Activated CD8-positive, alpha-beta memory T cell treated with anti-CD3 and anti-CD28 coated beads, Interleukin-2, amount 50 U/mL, for 24 hours (primary cell): ENCODE measurements around the gene TTC9.

ENCODE experiments used
- DNase-seq: peaks from one replicate; pipeline ENCODE4 v3.0.0-alpha.2; 2020; ENCODE audit errors: extremely low read depth

The TTC9 gene

GRCh38 chr14:70716483-70716882 lies 74.8 kb downstream of the TTC9 start:
- no peak for DNase-seq

GRCh38 chr14:70716958-70717357 lies 75.2 kb downstream of the TTC9 start:
- DNase-seq: no peak

- no peak for DNase-seq
These were observed 76.8 kb downstream of the TTC9 start for GRCh38 chr14:70718383-70719118.

- DNase-seq: no peak
These were observed 79.8 kb downstream of the TTC9 start for GRCh38 chr14:70721542-70721941.

- DNase-seq: no peak
These were observed 80.7 kb downstream of the TTC9 start for GRCh38 chr14:70722418-70722817.

- DNase-seq: no peak
These were observed 81.6 kb downstream of the TTC9 start for GRCh38 chr14:70723276-70723675.

GRCh38 chr14:70724110-70724509 lies 82.4 kb downstream of the TTC9 start:
- no peak for DNase-seq

GRCh38 chr14:70724944-70725343 lies 83.2 kb downstream of the TTC9 start:
- DNase-seq: no peak
